BE2C (cell line): ENCODE measurements around the gene SRR.

Source experiments
- DNase-seq: peaks from one replicate; pipeline ENCODE4 v3.0.0-alpha.2; 2020
- H3K27me3 ChIP-seq: fragments of 250-450 bp; sonication (Bioruptor Pico); 2 replicates; pipeline ENCODE4 v1.5.1; 2020; ENCODE audit warnings: mild to moderate bottlenecking
- H3K36me3 ChIP-seq: fragments of 250-450 bp; sonication (Bioruptor Pico); 2 replicates; pipeline ENCODE4 v1.5.1; 2020; ENCODE audit warnings: mild to moderate bottlenecking
- H3K4me1 ChIP-seq: fragments of 250-450 bp; sonication (Bioruptor Pico); 2 replicates; pipeline ENCODE4 v1.5.1; 2020
- H3K4me3 ChIP-seq: 2 replicates; pipeline ENCODE4 v1.5.1; 2011; ENCODE audit warnings: low read depth, low read length
- H3K9me3 ChIP-seq: fragments of 250-450 bp; sonication (Bioruptor Pico); 2 replicates; pipeline ENCODE4 v1.5.1; 2020
- TF ChIP-seq, protein P1 (sequence below): IDR thresholded peaks from 2 replicates; pipeline ENCODE4 v1.5.1; 2012; ENCODE audit warnings: mild to moderate bottlenecking, low read depth, low read length

The SRR gene

DNA sequence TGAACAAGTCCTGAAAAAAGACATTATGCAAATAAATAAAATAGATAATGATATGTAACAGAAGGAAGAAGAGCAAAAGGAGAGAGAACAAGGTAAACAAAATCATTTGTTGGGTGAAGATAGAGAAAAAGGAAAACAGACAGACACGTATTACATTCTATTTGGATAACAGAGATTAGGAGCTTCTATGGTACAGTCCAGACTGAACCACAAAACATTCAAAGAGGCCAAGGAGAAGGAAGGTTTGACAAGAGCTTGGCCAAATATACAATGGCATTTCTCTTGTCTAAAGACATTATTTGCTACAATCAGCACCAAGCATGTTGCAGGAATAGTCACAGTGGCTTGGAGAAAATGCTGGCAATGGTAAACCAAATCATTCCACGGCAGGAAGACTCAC, 29.3 kb upstream of the SRR start:
- Histone ChIP-seq H3K4me3 (no peak overlapping the region), H3K27me3 (no peaks in the 10 kb centered on the region), H3K36me3 (no peaks in the 10 kb centered on the region), H3K4me1 (no peaks in the 10 kb centered on the region), H3K9me3 (no peaks in the 10 kb centered on the region)
- no peak for DNase-seq
- TF ChIP-seq, protein P1, sequence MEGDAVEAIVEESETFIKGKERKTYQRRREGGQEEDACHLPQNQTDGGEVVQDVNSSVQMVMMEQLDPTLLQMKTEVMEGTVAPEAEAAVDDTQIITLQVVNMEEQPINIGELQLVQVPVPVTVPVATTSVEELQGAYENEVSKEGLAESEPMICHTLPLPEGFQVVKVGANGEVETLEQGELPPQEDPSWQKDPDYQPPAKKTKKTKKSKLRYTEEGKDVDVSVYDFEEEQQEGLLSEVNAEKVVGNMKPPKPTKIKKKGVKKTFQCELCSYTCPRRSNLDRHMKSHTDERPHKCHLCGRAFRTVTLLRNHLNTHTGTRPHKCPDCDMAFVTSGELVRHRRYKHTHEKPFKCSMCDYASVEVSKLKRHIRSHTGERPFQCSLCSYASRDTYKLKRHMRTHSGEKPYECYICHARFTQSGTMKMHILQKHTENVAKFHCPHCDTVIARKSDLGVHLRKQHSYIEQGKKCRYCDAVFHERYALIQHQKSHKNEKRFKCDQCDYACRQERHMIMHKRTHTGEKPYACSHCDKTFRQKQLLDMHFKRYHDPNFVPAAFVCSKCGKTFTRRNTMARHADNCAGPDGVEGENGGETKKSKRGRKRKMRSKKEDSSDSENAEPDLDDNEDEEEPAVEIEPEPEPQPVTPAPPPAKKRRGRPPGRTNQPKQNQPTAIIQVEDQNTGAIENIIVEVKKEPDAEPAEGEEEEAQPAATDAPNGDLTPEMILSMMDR = no peak

DNA sequence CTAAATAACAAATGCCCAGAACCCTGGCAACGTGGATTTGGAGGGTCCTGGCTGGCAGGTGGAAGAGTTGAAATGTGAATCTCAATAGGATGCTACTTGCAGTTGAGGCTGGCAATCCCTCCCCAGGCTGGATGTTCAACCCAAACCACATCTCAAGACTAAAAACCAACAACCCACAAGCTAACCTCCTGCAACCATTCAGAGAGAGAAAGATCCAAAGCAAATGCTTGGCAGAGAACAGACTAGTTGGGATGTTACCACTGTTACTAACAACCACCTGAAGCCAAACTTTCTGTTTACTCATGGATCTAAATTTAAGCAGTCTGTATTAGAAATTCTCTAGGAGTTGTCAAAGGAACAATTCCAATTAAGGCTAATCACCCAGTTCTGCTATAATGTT, 28.0 kb upstream of the SRR start:
- no peak for DNase-seq
- H3K36me3 ChIP-seq = no peaks in the 10 kb centered on the region

DNA sequence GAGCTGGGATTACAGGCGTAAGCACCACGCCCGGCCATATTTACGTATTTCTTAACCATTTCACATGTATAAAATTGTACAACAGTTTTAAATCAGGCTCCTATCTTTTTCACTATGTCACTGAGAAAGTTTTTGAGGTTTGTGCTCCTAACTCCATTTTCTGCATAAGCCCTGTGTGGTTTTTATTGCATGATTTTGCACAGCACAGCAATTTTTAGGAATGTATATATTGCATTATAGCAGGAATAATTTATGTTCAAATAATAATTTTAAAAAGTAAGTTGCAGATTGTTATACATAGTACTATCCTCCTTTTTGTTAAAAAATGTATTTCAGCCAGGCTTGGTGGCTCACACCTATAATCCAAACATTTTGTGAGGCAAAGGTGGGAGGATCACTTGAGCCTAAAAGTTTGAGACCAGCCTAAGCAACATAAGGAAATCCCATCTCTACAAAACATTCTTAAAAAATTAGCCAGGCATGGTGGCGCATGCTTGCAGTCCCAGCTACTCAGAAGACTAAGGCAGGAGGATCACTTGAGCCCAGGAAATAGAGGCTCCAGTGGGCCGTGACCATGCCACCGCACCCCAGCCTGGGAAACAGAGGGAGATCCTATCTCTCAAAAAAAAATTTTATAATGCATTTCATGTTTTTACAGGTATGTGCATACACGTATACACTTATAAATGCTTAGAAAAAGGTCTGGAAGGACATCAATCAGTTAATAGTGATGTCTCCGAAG, 26.1 kb upstream of the SRR start:
- TF ChIP-seq, protein P1 = no peak
- no peaks in the 10 kb centered on the region for H3K9me3 ChIP-seq
- H3K4me1 ChIP-seq = no peaks in the 10 kb centered on the region
- no peak for DNase-seq
- H3K4me3 ChIP-seq = no peak overlapping the region
- no peaks in the 10 kb centered on the region for H3K27me3 ChIP-seq
- H3K36me3 ChIP-seq = peaks cover 8% of the 10 kb centered on the region

More for the DNA sequence above, 28.0 kb upstream of the SRR start:
- Histone ChIP-seq H3K4me1 (no peaks in the 10 kb centered on the region), H3K27me3 (no peaks in the 10 kb centered on the region), H3K4me3 (no peak overlapping the region), H3K9me3 (no peaks in the 10 kb centered on the region)
- TF ChIP-seq, protein P1 = no peak

DNA sequence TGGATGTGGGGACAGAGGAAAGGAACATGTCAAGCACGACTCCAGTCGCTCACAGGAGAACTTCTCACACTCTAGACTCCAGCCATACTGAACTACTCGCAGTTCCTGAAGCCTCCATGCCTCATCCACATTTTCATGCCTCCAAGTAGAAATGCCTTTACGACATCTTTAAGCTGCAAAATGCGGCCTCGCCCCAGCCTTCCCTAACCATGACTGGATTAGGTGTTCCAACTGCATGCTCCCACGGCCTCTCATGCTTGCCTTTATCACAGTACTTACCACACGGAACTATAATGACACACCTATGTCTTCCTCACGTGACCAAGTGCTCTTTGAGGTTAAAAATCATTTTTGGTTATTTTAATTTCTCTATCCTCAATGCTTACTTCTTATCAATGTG, 24.0 kb upstream of the SRR start:
- H3K36me3 ChIP-seq = peaks cover 8% of the 10 kb centered on the region
- H3K4me3 ChIP-seq = no peak overlapping the region
- H3K9me3 ChIP-seq = no peaks in the 10 kb centered on the region
- no peaks in the 10 kb centered on the region for H3K27me3 ChIP-seq
- TF ChIP-seq, protein P1 = no peak
- H3K4me1 ChIP-seq = no peaks in the 10 kb centered on the region
- DNase-seq = no peak

DNA sequence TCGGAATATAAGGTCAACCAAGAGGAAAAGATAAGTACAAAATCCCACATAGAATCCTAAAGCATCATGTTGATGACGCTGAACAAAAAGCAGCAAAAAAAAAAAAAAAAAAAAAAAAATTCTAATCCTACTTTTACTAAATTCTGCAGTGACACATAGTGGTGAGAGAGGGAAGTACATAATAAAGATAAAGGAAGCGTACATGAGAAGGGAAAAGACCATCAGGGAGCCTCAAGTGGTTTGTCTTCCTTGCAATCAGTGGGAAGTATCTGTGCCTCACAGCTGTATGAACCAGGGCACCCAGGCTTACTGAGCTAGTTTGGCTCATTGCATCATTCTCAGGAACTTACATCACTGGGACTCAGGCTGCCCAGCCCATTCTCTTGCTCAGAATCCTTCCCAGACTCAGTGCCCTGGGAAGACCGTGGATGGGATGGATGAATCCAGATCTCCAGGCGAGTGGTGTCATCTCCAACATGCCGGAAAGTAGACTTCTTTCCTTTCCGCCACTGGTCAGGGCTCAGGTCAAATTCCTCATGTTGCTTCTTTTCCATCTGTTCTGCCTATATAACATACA, 21.4 kb upstream of the SRR start:
- H3K9me3 ChIP-seq = no peaks in the 10 kb centered on the region
- DNase-seq = no peak
- H3K36me3 ChIP-seq = peaks cover 10% of the 10 kb centered on the region
- no peaks in the 10 kb centered on the region for H3K4me1 ChIP-seq
- no peak overlapping the region for H3K4me3 ChIP-seq
- TF ChIP-seq, protein P1 = peak; percentile 37
- H3K27me3 ChIP-seq = no peaks in the 10 kb centered on the region

DNA sequence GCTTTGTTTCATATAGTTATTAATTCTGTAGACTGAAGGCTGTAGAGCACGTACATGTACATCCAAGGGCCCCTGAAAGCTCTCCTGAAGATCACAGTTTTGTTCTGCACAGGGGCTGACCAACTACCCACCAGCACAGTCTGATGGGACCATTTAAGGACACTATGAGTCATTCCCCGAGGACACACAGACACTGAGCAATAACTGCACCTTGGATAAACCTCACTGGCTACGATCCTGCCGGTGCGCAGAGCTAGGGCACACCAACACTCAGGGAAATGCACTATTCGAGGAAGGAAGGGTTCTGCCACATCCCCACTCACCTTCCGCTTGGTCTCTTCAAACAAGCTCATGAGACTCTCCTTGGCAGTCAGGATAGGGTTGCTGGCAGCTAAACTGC, 20.4 kb upstream of the SRR start:
- no peaks in the 10 kb centered on the region for H3K4me1 ChIP-seq
- TF ChIP-seq, protein P1 = no peak
- no peaks in the 10 kb centered on the region for H3K27me3 ChIP-seq
- H3K4me3 ChIP-seq = no peak overlapping the region
- no peak for DNase-seq
- no peaks in the 10 kb centered on the region for H3K9me3 ChIP-seq
- H3K36me3 ChIP-seq = peaks cover 10% of the 10 kb centered on the region
